Measurements from ENCODE around the gene FCMR. TPM values are rescaled to one million over a fixed set of nuclear protein-coding genes. Genes with fewer than 3 reads are reported as not detected.

The FCMR gene
- total RNA-seq, 4 donors from 2014 or later = 0.88 to 4.2 (median 1.00) TPM; not detected in 1

- TF ChIP-seq CTCF (IDR thresholded peaks at IDR 0.05) (no peak), POLR2A (IDR thresholded peaks at IDR 0.05) (no peak)
- no peaks in the 10 kb centered on the region for H3K36me3 ChIP-seq
- DNase-seq = no peak
- intact Hi-C loops (cut with DNase I) = no loop called here
- 73 to 87% methylated on average over 3 of the region's 3 CpGs for WGBS, 2 donors
- H3K27ac ChIP-seq = no peak overlapping the region
- H3K27me3 ChIP-seq = no peaks in the 10 kb centered on the region
- no peaks in the 10 kb centered on the region for H3K9me3 ChIP-seq
- H3K4me1 ChIP-seq = peaks cover 0 to 9% (median 6%) of the 10 kb centered on the region in 3 donors
- H3K4me3 ChIP-seq = peak overlapping the region in 1 of 4 donors; percentile 4
Measured at GRCh38 chr1:206918076-206918475, 3.7 kb downstream of the FCMR start.

- H3K4me3 ChIP-seq = no peak overlapping the region
- H3K27me3 ChIP-seq = peaks cover 0 to 5% (median 0%) of the 10 kb centered on the region in 4 donors
- H3K4me1 ChIP-seq = peaks cover 0 to 12% (median 0%) of the 10 kb centered on the region in 3 donors
- intact Hi-C loops (cut with DNase I) = no loop called here
- H3K9me3 ChIP-seq = no peaks in the 10 kb centered on the region
- H3K27ac ChIP-seq = no peak overlapping the region
- H3K36me3 ChIP-seq = no peaks in the 10 kb centered on the region
- DNase-seq = no peak
- TF ChIP-seq CTCF (IDR thresholded peaks at IDR 0.05) = no peak
- TF ChIP-seq POLR2A (IDR thresholded peaks at IDR 0.05) = no peak
- 68 to 74% methylated on average over 8 of the region's 8 CpGs for WGBS, 2 donors
Measured at GRCh38 chr1:206916000-206916709, 5.6 kb downstream of the FCMR start.

GRCh38 chr1:206915030-206915735 is 6.6 kb downstream of the FCMR start:
- no peak overlapping the region for H3K4me3 ChIP-seq
- no peak overlapping the region for H3K27ac ChIP-seq
- no peaks in the 10 kb centered on the region for H3K36me3 ChIP-seq
- H3K9me3 ChIP-seq = no peaks in the 10 kb centered on the region
- WGBS, 2 donors = 77 to 85% methylated on average over 11 to 15 of the region's 15 CpGs
- peaks cover 0 to 18% (median under 1%) of the 10 kb centered on the region in 3 donors for H3K4me1 ChIP-seq
- no peak for DNase-seq
- TF ChIP-seq POLR2A (IDR thresholded peaks at IDR 0.05) (no peak), CTCF (IDR thresholded peaks at IDR 0.05) (no peak)
- peaks cover 0 to 7% (median 0%) of the 10 kb centered on the region in 4 donors for H3K27me3 ChIP-seq
- intact Hi-C loops (cut with DNase I) = no loop called here

GRCh38 chr1:206913766-206914537 is 7.8 kb downstream of the FCMR start:
- no peak overlapping the region for H3K27ac ChIP-seq
- H3K36me3 ChIP-seq = no peaks in the 10 kb centered on the region
- no peak for TF ChIP-seq CTCF (IDR thresholded peaks at IDR 0.05)
- TF ChIP-seq POLR2A (IDR thresholded peaks at IDR 0.05) = no peak
- H3K4me3 ChIP-seq = no peak overlapping the region
- intact Hi-C loops (cut with DNase I) = loop anchor here (5.0 kb wide), 1 partner anchor 177 kb away; no protein-coding TSS in a partner anchor
- no peaks in the 10 kb centered on the region for H3K9me3 ChIP-seq
- H3K27me3 ChIP-seq = peaks cover 0 to 17% (median 0%) of the 10 kb centered on the region in 4 donors
- 71 to 75% methylated on average over 12 of the region's 12 CpGs for WGBS, 2 donors
- no peak for DNase-seq
- peaks cover 10 to 30% (median 10%) of the 10 kb centered on the region in 3 donors for H3K4me1 ChIP-seq
